PC-9 (cell line): Measurements from ENCODE around the gene ARID3A. TPM values are rescaled to one million over a fixed set of nuclear protein-coding genes. Genes with fewer than 3 reads are reported as not detected.

Source experiments
- BruUV-seq: library from RNA; stranded (reverse); fragments of 400-500 nt; replicated peaks from 2 replicates; lab custom pipeline; 2021; lab: Mats Ljungman, UMichigan
- CTCF ChIA-PET: fragments of 300-600 bp; sonication (Branson Sonifier 250); formaldehyde crosslinking; loops from one replicate; lab custom pipeline; 2022; ENCODE audit warnings: antibody characterized with exemption; lab: Charles Lee
- POLR2A ChIA-PET: fragments of 300-600 bp; sonication (Branson Sonifier 250); formaldehyde crosslinking; loops from one replicate; lab custom pipeline; 2022; ENCODE audit warnings: antibody characterized with exemption; ENCODE audit not compliant: unreplicated experiment; lab: Charles Lee
- DNase-seq, 2 experiments: peaks; one replicate each; pipeline versions ENCODE4 v3.0.0 to v3.0.0-alpha.2; 2015 to 2022; ENCODE audit warnings: mixed read lengths in 1 of 2
- H2AFZ ChIP-seq: fragments of 200-600 bp; sonication (generic); 2 replicates; pipeline ENCODE4 v1.8.1; 2017; ENCODE audit warnings: antibody characterized with exemption
- H3F3A ChIP-seq: fragments of 200-600 bp; sonication (generic); 2 replicates; pipeline ENCODE4 v1.8.1; 2017; ENCODE audit warnings: antibody characterized with exemption, mild to moderate bottlenecking, low read depth; ENCODE audit not compliant: insufficient read depth
- H3K27ac ChIP-seq: fragments of 200-600 bp; sonication (generic); 2 replicates; pipeline ENCODE4 v1.6.1; 2016; ENCODE audit warnings: mixed run types
- H3K27me3 ChIP-seq: fragments of 200-600 bp; sonication (generic); 2 replicates; pipeline ENCODE4 v1.6.1; 2016; ENCODE audit warnings: low read depth, mixed run types; ENCODE audit not compliant: insufficient read depth
- H3K36me3 ChIP-seq: fragments of 200-600 bp; sonication (generic); 2 replicates; pipeline ENCODE4 v1.6.1; 2016; ENCODE audit warnings: low read depth, mixed run types
- H3K4me1 ChIP-seq: fragments of 200-600 bp; sonication (generic); replicated peaks from 2 replicates; pipeline ENCODE4 v1.6.1; 2016; ENCODE audit warnings: mixed run types; ENCODE audit not compliant: insufficient read depth
- H3K4me2 ChIP-seq: fragments of 200-600 bp; sonication (generic); 2 replicates; pipeline ENCODE4 v1.6.1; 2017; ENCODE audit warnings: mixed run types
- H3K4me3 ChIP-seq: fragments of 200-600 bp; sonication (generic); 2 replicates; pipeline ENCODE4 v1.6.1; 2016; ENCODE audit warnings: mixed run types
- H3K79me2 ChIP-seq: fragments of 200-600 bp; sonication (generic); 2 replicates; pipeline ENCODE4 v1.6.1; 2017; ENCODE audit warnings: low read depth, mixed run types
- H3K9me2 ChIP-seq: fragments of 200-600 bp; sonication (generic); 2 replicates; pipeline ENCODE4 v1.8.1; 2017; ENCODE audit warnings: mild to moderate bottlenecking; ENCODE audit not compliant: insufficient read depth
- H3K9me3 ChIP-seq: fragments of 200-600 bp; sonication (generic); 2 replicates; pipeline ENCODE4 v1.8.1; 2016; ENCODE audit warnings: low read depth; ENCODE audit not compliant: insufficient read depth
- H4K20me1 ChIP-seq: fragments of 200-600 bp; sonication (generic); 2 replicates; pipeline ENCODE4 v1.8.1; 2017; ENCODE audit not compliant: insufficient read depth
- EZH2 ChIP-seq: fragments of 200-600 bp; sonication (generic); IDR thresholded peaks from 2 replicates; pipeline ENCODE4 v1.8.0; 2017; ENCODE audit warnings: antibody characterized with exemption, low read depth
- intact Hi-C: fragments of 100-400 bp; cut with micrococcal nuclease; formaldehyde crosslinking; loops from one replicate; pipeline ENCODE4 v1.10.0; 2022; ENCODE audit not compliant: unreplicated experiment
- total RNA-seq: library from RNA; stranded (reverse); gene quantifications from 2 replicates; pipeline ENCODE4 v1.2.3, GENCODE V29; 2021
- TF ChIP-seq, protein P1 (sequence below): fragments of 200-600 bp; sonication (generic); conservative IDR thresholded peaks from 2 replicates; pipeline ENCODE4 v1.6.1; 2017; ENCODE audit warnings: mixed run types, antibody characterized with exemption, mild to moderate bottlenecking, moderate library complexity

The ARID3A gene
- total RNA-seq, 1 experiment from 2014 or later: 10.7 TPM

DNA sequence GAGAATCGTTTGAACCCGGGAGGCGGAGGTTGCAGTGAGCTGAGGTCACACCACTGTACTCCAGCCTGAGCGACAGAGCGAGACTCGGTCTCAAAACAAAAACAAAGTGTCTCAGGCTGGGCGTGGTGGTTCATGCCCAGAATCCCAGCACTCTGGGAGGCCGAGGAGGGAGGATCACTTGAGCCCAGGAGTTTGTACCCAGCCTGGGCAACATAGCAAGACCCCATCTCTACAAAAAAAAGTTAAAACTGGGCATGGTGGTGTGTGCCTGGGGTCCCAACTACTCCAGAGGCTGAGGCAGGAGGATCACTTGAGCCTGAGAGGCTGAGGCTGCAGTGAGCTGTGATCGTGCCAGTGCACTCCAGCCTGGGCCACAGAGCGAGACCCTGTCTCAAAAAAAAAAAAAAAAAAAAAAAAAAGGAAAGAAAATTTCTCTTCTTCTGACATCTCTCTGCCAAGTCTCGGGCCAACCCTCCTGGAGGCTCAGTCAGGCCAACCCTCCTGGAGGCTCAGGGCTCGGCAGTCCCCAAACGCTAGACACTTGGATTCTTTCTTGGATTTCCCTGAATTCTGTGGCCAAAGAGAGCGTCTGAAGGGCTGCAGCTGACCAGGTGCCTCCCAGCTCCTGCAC lies 26.3 kb downstream of the ARID3A start:
- Histone ChIP-seq H3K4me2 (peak overlapping the region; percentile 90), H3K27ac (no peak overlapping the region), H3K27me3 (no peaks in the 10 kb centered on the region), H3F3A (peaks cover 28% of the 10 kb centered on the region; the same call in 1 of the 2 replicates), H4K20me1 (no peaks in the 10 kb centered on the region; the same call in 1 of the 2 replicates), H3K9me2 (no peaks in the 10 kb centered on the region), H3K36me3 (no peaks in the 10 kb centered on the region), H3K79me2 (0 out of 2 replicates have a peak, but pooled peaks cover 4% of the 10 kb centered on the region), H3K4me1 (peaks cover 38% of the 10 kb centered on the region), H3K4me3 (no peak overlapping the region), H2AFZ (no peak overlapping the region), H3K9me3 (no peaks in the 10 kb centered on the region)
- no TSS peak for BruUV-seq
- intact Hi-C loops: no loop called here
- ChIA-PET POLR2A (interaction anchor here (0.7 kb wide), 1 partner anchor 20 kb away, joined by 4 read pairs; no protein-coding TSS in a partner anchor), CTCF (no interaction called here)
- DNase-seq: no peak
- TF ChIP-seq EZH2: no peak
- TF ChIP-seq, protein P1, sequence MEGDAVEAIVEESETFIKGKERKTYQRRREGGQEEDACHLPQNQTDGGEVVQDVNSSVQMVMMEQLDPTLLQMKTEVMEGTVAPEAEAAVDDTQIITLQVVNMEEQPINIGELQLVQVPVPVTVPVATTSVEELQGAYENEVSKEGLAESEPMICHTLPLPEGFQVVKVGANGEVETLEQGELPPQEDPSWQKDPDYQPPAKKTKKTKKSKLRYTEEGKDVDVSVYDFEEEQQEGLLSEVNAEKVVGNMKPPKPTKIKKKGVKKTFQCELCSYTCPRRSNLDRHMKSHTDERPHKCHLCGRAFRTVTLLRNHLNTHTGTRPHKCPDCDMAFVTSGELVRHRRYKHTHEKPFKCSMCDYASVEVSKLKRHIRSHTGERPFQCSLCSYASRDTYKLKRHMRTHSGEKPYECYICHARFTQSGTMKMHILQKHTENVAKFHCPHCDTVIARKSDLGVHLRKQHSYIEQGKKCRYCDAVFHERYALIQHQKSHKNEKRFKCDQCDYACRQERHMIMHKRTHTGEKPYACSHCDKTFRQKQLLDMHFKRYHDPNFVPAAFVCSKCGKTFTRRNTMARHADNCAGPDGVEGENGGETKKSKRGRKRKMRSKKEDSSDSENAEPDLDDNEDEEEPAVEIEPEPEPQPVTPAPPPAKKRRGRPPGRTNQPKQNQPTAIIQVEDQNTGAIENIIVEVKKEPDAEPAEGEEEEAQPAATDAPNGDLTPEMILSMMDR: no peak

DNA sequence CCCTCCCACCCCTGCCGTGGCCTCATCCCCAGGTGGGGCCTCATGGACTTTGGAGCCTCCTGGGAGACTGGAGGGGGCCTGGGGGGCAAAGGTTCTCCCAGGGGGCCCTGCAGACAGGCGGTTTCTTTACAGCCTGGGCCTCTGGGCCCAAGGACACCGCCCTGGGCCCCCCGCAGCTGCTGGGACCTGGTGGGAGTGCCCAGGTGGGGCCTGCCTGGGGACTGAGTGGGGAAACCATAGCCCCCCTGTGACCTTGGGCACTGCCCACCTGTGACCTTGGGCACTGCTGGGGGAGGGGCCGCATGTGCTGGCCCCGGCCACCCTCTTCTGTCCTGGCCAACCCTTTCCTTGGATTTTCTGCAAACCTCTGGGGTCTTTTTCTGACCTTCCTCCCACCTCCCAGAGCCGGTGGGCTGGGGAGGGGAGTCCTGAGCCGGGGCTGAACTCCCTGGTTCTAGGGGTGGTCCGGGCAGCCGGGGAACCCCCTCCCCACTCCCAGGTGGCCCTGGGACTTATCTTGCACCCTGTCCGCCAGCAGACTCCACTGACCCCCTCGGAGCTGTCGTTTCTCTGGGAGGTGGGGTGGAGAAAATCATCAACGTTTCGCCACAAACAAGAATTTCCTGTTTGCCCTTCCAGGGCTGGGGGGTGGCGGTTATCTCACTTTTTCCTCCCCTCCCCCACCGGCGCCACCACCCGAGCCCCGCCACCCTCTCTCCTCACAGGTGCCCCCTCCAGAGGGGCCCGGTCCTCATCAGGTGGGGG lies 27.0 kb downstream of the ARID3A start:
- intact Hi-C loops: no loop called here
- Histone ChIP-seq H3K27ac (no peak overlapping the region), H3K9me3 (no peaks in the 10 kb centered on the region), H3K79me2 (0 out of 2 replicates have a peak, but pooled peaks cover 4% of the 10 kb centered on the region), H3K4me2 (peak overlapping the region; percentile 90), H3K4me1 (peaks cover 45% of the 10 kb centered on the region), H3K36me3 (no peaks in the 10 kb centered on the region), H3K27me3 (no peaks in the 10 kb centered on the region), H3F3A (peaks cover 28% of the 10 kb centered on the region; the same call in 1 of the 2 replicates), H3K4me3 (peak overlapping the region; percentile 49; the same call in 1 of the 2 replicates), H2AFZ (no peak overlapping the region), H3K9me2 (no peaks in the 10 kb centered on the region), H4K20me1 (no peaks in the 10 kb centered on the region)
- ChIA-PET POLR2A (interaction anchor here (0.6 to 0.7 kb wide), 2 partner anchors 20 to 316 kb away, joined by 4 to 7 read pairs; partner anchors contain the start of gene CIRBP), CTCF (interaction anchor here (0.7 kb wide), 1 partner anchor 371 kb away, joined by 4 read pairs; no protein-coding TSS in a partner anchor)
- DNase-seq: peak; percentile 31 to 51
- BruUV-seq: no TSS peak
- no peak for TF ChIP-seq EZH2
- TF ChIP-seq, protein P1: no peak

DNA sequence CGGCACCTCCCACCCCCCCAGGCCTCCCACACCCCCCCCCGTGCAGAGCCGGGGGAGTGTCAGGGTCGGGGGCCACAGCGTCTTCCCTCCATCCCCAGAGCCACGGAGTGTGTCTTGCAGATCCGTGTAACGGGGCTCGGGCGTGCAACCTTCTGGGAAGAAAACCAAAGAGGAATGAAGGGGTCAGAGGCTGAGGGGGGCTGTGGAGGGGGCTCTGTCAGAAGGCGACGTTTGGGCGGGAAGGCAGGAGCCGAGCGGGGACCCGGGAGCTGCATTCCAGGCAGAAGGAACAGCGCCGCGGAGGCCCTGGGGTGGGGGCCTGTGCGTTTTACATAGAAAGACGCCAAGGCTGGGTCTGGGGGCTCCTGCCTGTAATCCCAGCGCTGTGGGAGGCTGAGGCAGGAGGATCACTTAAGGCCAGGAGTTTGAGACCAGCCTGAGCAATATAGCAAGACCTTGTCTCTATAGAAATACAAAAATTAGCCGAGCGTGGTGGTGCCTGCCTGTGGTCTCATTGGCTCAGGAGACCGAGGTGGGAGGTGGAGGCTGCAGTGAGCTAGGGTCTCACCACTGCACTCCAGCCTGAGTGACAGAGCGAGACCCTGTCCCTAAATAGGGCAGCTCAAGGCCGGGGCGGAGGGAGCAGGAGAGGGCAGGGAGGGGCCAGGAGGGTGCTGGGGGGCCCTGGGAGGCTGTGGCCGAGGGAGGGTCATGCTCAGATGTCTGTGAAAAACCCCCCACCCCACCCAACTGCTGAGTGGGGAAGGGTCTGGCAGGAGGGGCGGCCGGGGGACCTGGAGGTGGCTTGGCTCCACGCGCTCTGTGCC lies 27.8 kb downstream of the ARID3A start:
- no peaks in the 10 kb centered on the region for H3K9me2 ChIP-seq
- H3K36me3 ChIP-seq: no peaks in the 10 kb centered on the region
- intact Hi-C loops: no loop called here
- no peak for DNase-seq
- ChIA-PET CTCF (interaction anchor here (0.7 kb wide), 1 partner anchor 371 kb away, joined by 4 read pairs; no protein-coding TSS in a partner anchor), POLR2A (interaction anchor here (0.6 kb wide), 1 partner anchor 315 kb away, joined by 7 read pairs; the partner anchor contains the start of gene CIRBP)
- H2AFZ ChIP-seq: no peak overlapping the region
- TF ChIP-seq, protein P1: no peak
- no peak for TF ChIP-seq EZH2
- H3K79me2 ChIP-seq: 0 out of 2 replicates have a peak, but pooled peaks cover 4% of the 10 kb centered on the region
- no peaks in the 10 kb centered on the region for H3K27me3 ChIP-seq
- H3F3A ChIP-seq: peaks cover 28% of the 10 kb centered on the region; the same call in 1 of the 2 replicates
- peak overlapping the region; percentile 90 for H3K4me2 ChIP-seq
- H4K20me1 ChIP-seq: no peaks in the 10 kb centered on the region
- BruUV-seq: no TSS peak
- peak overlapping the region; percentile 49; the same call in 1 of the 2 replicates for H3K4me3 ChIP-seq
- H3K27ac ChIP-seq: no peak overlapping the region
- peaks cover 49% of the 10 kb centered on the region for H3K4me1 ChIP-seq
- no peaks in the 10 kb centered on the region for H3K9me3 ChIP-seq
